HG02981 (cell line): ENCODE results near the gene ADCY2.
A peak's percentile ranks its signal among the peaks of the same experiment; 100 is the strongest.

Experiments used
- ATAC-seq: cut with Tn5 transposase; IDR thresholded peaks from one replicate; pipeline ENCODE4 v1.9.1; 2021; ENCODE audit warnings: mild to moderate bottlenecking, moderate library complexity; ENCODE audit not compliant: unreplicated experiment

ADCY2 gene

GRCh38 chr5:7814816-7815215, 418.9 kb downstream of the ADCY2 start:
- no peak for ATAC-seq

- ATAC-seq, result peak; percentile 96
Measured at GRCh38 chr5:7815892-7816534, 420.1 kb downstream of the ADCY2 start.

- peak; percentile 11 for ATAC-seq
Measured at GRCh38 chr5:7816535-7816901, 420.6 kb downstream of the ADCY2 start.

DNA sequence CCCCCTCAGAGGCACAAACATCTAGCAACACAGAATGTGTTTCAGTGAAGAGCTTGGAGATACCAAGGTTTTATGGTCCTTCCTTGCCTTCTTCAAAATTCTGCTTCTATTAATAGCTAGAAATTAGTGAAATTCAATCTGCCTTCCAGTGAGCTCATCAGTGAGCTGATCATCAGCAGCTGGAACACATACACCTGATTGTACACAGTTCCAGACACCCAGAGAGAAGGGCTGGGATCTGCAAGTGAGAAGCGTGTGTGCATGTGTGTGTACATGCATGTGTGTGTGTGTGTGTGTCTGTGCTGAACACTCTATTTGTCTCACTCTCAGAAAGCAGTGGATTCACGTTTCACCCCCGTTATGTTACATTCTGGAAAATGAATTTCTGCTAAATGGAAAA, 426.5 kb downstream of the ADCY2 start:
- ATAC-seq, result no peak

- ATAC-seq, result no peak
Measured at GRCh38 chr5:7823594-7823993, 427.7 kb downstream of the ADCY2 start.

GRCh38 chr5:7824995-7825394, 429.1 kb downstream of the ADCY2 start:
- no peak for ATAC-seq

DNA sequence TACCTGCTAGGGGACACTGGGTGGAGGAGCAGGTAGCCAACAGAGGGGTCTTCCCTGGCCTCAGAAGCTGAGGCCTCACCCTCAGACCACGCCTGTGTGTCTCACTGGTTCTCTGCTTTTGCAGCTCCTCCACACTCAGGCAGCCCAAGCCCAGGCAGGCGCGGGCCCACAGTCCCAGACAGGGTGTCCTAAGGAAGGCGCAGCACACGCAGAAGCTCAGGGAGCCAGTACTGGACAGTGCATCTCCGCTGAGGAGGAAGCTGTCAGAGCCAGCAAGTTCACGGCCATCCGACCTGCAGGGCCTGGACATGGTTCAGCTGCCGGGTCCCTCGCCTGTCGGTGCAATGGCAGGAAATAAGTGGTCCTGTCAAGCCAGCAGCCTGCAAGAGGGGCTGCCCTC, 429.7 kb downstream of the ADCY2 start:
- ATAC-seq, result no peak

GRCh38 chr5:7827610-7828009, 431.7 kb downstream of the ADCY2 start:
- ATAC-seq, result no peak

GRCh38 chr5:7828269-7828668, 432.3 kb downstream of the ADCY2 start:
- ATAC-seq, result no peak

GRCh38 chr5:7834982-7835381, 439.0 kb downstream of the ADCY2 start:
- no peak for ATAC-seq

GRCh38 chr5:7837403-7837802, 441.5 kb downstream of the ADCY2 start:
- ATAC-seq, result no peak

DNA sequence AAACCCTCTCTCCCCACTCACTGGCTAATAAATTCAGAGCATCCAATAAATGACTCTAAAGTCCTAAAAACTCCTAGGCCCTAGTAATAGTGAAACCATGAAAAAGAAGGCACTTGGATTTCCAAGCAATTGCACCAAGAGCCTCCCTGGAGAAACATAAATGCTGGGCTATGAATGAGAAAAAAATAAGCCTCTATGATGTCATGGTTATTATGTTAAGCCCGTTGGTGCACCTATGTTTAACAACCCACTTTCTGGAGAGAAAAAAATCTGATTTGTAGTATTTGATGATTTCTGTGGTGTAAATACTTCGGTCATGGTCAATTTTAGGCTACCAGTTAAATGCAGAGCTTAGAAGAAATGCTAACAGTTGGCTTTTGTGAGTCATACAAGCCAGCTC, 446.6 kb downstream of the ADCY2 start:
- no peak for ATAC-seq

DNA sequence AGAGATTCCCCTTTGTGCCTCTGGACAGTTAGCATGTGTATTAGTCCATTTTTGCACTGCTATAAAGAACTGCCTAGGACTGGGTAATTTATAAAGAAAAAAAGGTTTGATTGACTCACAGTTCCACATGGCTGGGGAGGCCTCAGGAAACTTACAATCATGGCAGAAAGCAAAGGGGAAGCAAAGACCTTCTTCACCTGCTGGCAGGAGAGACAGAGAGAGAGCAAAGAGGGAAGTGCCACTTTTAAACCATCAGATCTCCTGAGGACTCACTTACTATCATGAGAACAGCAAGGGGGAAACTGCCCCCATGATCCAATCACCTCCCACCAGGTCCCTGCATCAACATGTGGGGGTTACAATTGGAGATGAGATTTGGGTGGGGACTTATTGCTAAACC, 449.0 kb downstream of the ADCY2 start:
- no peak for ATAC-seq

DNA sequence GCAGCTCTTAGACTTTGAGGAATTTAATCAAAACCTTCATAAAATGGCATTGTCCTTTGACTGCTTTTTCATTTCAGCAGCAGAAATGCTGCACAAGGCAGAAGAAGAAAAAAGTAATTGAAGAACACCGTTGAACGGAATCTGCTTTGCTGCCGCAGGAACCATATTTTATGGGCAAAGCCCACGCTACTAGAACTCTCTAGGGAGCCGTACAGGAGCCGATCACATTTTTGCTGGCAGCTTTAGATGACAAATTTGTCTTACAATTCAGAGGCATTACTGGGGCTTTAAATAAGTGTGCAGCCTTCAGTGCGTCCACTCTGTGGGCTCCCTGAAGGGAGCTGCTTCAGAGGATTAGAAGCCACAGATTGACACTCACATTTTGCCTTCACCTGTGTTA, 449.6 kb downstream of the ADCY2 start:
- ATAC-seq, result no peak

DNA sequence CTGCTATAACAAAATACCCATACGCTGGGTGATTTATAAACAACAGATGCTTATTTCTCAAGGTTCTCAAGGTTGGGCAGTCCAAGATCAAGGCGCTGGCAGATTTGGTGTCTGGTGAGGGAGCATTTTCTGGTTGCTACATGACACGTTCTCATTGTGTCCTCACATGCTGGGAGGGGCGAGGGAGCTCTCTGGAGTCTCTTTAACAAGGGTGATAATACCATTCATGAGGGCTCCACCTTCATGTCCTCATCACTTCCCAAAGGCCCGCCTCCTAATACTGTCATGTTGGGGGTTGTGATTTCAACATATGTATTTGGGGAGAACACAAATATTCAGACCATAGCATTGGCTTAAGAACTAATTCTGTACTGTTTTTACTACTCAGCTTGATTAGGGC, 450.4 kb downstream of the ADCY2 start:
- no peak for ATAC-seq

DNA sequence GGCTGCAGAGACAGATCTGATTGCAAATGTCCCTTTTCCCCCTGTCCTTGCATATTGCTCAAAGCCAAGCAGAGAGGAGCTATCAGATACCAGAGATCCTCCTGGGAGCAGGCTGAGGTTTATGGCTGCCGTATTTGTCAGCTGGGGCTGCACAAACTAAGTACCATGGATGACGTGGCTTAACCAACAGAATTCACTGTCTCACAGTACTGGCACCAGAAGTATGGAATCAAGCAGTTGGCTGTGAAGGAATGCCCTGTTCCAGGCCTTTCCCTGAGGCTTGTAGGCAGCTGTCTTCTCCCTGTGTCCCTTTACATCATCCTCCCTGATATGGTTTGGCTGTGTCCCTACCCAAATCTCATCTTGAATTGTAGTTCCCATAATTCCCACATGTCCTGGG, 452.4 kb downstream of the ADCY2 start:
- ATAC-seq, result no peak

- no peak for ATAC-seq
Measured at GRCh38 chr5:7849681-7850394, 453.9 kb downstream of the ADCY2 start.

DNA sequence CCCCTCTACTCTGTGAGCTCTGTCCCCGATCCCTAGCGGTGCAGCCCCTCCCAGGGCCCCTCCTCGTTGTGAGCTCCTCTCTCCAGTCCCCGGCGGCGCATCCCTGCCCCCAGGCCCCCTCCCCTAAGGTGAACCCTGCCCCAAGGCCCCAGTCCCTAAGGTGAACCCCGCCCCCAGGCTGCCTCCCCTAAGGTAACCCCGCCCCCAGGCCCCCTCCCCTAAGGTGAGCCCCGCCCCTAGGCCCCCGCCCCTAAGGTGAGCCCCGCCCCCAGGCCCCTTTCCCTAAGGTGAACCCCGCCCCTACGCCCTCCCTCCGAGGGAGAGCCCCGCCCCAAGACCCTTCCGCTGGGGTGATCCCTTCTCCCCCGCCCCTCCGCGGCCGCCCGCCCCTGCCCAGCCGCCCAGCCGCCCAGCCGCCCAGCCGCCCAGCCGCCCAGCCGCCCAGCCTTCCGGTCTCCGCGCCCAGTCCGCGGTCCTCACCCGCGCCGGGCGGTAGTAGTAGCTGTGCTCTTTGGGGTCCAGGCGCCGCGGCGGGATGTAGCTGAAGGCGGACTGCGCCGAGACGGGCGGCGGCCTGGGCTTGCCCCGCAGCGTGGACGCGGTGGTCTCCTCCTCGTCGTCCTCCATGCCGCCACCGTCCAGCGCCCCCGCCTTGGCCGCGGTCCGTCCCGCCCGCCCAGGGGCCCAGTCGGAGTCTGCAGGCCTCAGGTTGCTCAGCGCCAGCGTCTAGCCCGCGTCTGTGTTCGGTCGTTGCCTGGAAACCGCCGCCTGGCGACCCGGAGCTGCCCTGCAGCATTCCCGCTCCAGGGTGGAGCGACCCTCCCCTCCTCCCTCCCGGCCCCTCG, 454.7 kb downstream of the ADCY2 start, which contains the start of gene CFAP90:
CFAP90 (minus strand) TSS at position 739 of the 845 bp plus-strand sequence; CDS start at position 627, 112 bp downstream.
- ATAC-seq, result no peak

GRCh38 chr5:7851240-7851592, 455.3 kb downstream of the ADCY2 start:
- no peak for ATAC-seq

- ATAC-seq, result no peak
Measured at GRCh38 chr5:7851617-7852289, 455.8 kb downstream of the ADCY2 start.

DNA sequence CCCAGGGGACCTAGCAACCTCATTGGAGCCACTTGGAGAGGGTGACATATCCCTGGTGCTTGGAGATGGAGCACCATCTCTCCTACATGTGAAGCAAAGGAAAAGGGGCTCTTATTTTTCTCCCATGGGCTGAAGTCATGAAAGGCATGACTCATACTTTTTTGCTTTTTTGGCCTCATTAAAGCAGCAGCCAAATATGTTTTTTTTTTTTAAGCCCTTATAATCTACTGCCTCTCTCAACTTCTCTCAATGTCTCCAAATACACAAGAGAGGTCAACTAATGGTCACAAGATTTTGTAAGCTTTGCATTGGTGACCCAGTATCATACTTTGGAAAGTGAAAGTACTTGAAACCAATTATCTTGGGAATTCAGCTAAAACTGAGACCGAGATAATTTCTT, 456.6 kb downstream of the ADCY2 start:
- ATAC-seq, result no peak
